ENCODE results near the gene PRKAR2B.
A peak's percentile ranks its signal among the peaks of the same experiment; 100 is the strongest.

The PRKAR2B gene

DNA sequence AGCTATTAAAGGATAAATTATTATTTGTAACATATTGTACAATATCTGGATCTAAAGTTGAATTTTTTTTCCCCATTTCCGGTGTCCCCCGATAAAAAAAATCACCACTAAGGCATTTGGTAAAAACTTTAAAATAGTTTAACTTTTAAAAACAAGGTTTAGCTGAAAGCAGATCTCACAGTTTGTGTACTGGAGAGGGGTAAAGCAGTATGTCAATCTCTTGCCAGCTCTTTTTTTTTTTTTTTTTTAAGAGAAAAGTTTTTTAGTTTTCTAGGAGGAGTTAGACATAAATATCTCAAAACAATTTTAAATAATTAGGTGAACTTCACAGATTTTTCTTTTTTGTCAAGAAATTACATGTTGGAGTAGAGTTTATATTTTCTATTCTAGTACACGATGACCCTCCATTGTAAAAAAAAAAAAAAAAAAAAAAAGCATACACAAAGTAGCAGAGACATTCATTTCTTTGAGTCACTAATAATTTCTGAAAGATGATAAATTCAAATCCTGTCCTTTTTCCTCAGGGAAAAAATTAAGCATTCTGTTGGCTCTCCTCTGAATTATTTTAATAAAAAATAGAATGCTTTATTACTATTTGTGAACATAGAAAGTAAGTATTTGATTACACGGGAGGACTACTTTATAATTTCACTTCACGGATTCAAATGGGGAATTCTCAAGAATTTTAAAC is 122.4 kb downstream of the PRKAR2B start:
- no peak for DNase-seq

DNA sequence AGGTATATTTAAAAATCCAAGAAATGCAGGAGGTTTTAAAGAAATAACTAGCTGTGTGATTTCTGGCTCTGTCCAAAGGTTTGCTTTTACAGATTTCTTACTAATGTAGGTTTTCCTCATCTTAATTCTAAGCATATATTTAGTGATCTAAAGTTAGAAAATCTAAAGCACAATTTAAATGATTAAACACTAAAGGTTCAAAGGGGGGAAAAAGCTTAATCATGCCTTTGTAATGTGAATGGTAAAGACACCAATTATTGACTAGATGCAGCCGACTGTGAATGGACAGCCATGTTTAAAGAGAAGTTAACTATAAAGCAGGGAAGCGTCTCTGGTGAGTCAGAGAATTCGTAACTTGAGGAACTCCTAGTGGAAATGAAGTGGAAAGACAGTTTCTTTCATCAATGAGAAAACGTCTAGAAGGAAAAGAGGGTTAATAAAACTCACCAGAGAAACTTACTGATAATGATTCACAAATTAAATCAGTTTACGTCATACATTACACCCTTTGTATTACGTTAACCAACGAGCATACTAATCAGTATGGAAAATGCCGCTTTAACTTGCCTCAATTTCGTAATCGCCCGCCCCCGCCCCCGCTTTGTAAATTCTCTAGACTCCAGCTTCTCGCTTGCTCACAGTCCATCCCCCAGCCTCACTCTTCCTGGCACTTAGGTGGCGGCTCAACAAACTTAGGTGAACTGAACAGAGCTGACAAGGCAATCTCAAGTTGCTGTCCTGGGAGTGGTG is 123.2 kb downstream of the PRKAR2B start:
- DNase-seq: peak; percentile 71

- peak; percentile 100 for DNase-seq
Measured at GRCh38 chr7:107168233-107169119, 124.0 kb downstream of the PRKAR2B start, which contains the start of gene HBP1. Gene HBP1, plus strand, starts transcription at chr7:107169003. Its CDS starts 10,891 bp downstream, at chr7:107179894.

DNA sequence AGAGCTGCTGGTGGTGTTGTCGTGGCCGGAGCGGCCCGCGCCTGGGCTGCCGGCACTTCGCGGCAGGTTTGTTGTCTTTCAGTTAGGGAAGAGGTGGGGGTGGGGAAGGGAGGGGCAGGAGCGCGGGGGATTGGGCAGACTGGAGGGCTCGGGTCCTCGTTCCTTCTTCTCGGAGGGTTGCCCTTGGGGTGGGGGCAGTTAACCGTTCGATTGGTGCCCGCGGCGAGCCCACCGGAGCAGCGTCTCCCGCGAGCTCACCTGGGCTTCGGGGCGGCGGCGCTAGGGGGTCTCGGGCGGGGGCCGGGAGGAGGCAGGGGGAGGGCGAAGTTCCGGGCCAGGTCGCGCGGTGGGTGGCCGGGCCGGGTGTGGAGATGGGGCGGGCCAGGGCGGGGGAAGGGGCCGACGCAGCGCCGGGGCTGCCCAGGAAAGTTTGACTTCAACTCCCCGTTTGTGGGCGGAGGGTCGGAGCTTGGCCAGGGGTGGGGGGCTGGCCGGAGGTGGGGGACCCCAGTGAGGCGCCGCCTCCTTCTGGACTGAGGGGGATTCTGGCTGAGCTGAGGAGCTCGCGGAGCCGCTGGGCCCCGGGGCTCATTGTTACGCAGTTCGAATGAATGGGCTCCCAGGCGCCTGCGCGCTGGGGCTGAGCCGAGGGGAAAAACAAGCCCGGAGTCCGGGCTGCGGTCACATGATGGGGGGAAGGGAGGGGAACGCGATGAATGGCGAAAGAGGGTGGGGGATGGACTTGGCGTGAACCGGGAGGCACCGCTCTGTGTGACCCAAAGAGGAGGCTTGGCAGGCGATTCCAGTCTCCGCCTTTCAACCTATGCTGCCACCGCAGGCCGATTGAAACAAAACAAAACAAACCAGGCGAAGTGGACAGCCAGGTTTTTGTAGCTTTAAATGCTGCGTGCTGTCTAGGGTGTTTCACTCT is 124.9 kb downstream of the PRKAR2B start:
- DNase-seq: peak; percentile 84

GRCh38 chr7:107170051-107170915 is 125.8 kb downstream of the PRKAR2B start:
- DNase-seq: no peak

DNA sequence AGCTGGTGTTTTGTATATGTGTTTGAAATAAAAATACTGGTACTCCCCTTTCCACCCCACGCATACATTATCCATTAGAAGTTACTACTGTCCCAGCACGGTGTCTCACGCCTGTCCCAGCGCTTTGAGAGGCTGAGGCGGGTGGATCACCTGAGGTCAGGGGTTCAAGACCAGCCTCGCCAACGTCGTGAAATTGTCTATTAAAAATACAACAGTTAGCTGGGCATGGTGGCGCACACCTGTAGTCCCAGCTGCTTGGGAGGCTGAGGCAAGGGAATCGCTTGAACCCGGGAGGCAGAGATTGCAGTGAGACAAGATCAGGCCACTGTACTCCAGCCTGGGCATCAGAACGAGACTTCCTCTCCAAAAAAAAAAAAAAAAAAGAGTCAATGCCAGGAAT is 127.0 kb downstream of the PRKAR2B start:
- DNase-seq: no peak

GRCh38 chr7:107172276-107173032 is 127.9 kb downstream of the PRKAR2B start:
- DNase-seq: no peak

- no peak for DNase-seq
Measured at GRCh38 chr7:107173191-107173590, 128.7 kb downstream of the PRKAR2B start.

GRCh38 chr7:107173691-107174406 is 129.3 kb downstream of the PRKAR2B start:
- no peak for DNase-seq

DNA sequence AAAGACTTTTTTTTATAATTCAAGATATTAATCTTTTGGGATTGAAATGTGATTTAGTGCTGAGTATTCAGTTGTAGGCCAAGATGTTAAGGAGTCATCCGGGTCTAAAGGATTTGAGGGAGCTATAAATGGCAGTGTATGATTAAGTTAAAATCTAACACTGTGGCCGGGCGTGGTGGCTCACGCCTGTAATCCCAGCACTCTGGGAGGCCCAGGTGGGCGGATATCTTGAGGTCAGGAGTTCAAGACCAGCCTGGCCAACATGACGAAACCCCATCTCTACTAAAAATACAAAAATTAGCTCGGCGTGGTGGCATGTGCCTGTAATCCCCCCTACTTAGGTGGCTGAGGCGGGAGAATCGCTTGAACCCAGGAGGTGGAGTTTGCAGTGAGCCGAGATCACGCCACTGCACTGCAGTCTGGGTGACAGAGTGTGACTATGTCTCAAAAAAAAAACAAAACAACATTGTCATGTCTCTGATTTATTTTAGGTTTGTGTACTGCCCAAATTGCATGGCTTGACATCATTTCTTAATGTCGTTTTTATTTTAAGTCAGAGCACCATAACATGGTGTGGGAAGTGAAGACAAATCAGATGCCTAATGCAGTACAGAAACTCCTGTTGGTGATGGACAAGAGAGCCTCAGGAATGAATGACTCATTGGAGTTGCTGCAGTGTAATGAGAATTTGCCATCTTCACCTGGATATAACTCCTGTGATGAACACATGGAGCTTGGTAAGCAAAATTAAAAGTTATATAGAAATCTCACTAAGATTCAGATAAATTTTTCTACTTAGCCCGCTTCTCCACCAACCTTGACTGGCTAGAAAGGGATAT is 135.0 kb downstream of the PRKAR2B start:
- DNase-seq: no peak

GRCh38 chr7:107180378-107180777 is 135.9 kb downstream of the PRKAR2B start:
- DNase-seq: peak; percentile 71

DNA sequence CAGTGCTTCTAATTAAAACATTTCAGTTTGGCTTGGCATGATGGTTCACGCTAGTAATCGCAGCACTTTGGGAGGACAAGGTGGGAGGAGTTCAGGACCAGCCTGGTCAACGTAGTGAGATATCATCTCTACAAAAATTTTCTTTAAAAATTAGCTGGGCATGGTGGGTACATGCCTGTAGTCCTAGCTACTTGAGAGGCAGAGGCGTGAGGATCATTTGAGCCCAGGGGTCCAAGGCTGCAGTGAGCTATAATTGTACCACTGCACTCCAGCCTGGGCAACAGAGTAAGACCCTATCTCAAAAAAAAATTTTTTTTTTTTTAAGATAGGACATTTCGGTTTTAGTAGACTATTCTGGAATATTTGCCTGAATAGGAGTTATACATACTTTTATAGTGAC is 136.7 kb downstream of the PRKAR2B start:
- no peak for DNase-seq

DNA sequence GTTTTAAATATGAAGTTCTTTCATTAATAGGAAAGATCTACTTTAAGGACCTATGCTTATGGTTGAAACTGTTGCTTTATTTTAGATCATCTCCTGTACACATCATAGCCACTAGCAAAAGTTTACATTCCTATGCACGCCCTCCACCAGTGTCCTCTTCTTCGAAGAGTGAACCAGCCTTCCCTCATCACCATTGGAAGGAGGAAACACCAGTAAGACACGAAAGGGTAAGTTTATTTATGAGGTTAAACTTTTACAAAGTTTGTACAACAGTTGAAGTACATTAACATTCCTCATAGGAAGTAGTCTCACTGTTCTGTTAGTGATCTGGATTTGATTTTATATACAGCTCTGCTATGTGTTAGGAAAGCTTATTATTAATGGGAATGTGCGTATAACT is 141.2 kb downstream of the PRKAR2B start:
- DNase-seq: no peak

DNA sequence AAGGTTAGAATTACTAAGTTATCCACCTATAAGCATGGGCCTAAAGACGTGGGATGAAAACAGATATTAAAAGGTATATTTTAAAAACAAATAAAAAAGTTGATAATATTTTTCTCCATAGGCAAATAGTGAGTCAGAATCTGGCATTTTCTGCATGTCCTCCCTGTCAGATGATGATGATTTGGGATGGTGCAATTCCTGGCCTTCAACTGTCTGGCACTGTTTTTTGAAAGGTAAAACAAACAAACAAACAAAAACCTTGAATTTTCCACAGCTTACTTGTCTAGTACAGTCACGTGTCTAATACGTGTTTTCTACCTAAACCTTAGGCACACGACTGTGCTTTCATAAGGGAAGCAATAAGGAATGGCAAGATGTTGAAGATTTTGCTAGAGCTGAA is 141.7 kb downstream of the PRKAR2B start:
- DNase-seq: no peak

DNA sequence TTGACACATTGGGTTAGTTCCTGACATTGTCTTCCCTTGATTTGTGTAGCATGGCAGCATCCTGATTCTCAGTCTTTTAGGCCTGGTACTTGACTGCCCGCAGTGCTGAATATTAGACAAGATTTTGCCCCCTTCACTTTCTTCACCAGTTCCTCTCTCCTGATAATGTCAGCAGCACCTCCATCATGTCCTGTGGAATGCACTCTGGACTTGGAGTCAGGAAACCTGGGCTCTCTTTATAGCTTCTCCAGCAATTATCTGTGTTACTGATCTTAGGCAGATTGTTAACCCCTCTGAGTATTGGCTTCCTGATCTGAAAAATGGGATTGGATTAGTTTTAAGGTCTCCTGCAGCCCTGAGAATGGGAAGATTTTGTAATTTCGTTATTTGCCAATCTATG is 143.3 kb downstream of the PRKAR2B start:
- no peak for DNase-seq

- DNase-seq: no peak
Measured at GRCh38 chr7:107190090-107190489, 145.6 kb downstream of the PRKAR2B start.

DNA sequence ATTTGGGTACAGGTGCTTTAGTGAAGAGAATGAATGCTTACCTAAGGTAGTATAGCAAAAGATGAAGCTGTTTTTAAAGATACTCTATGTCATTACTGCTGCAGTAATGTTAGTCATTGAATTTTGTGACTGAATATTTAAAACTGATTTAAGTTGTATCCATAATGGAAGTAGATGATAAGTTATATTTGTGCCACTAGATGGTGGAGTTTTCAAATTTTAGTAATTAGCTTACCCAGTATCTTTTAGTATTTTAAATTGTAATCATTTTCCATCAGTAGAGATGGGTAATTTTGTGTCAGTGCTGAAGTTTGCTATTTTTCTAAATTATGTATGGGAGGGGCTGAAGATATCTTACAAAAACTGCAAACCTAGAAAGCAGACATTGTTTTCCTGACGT is 149.5 kb downstream of the PRKAR2B start:
- DNase-seq: no peak

- DNase-seq: no peak
Measured at GRCh38 chr7:107196834-107197610, 152.5 kb downstream of the PRKAR2B start.
